RWPE2 (cell line): Measurements from ENCODE around the gene SDCCAG8.

Source experiments
- ATAC-seq: fragments of 200-7000 bp; cut with Tn5 transposase; 3 replicates; pipeline ENCODE4 v1.9.1; 2021; ENCODE audit warnings: low read depth
- DNase-seq: peaks from one replicate; pipeline ENCODE4 v3.0.0-alpha.2; 2020; ENCODE audit warnings: low spot score
- H3K27ac ChIP-seq: fragments of 450-650 bp; 2 replicates; pipeline ENCODE4 v1.5.1; 2017; ENCODE audit warnings: mild to moderate bottlenecking; ENCODE audit not compliant: poor library complexity, severe bottlenecking
- H3K27me3 ChIP-seq: fragments of 250-450 bp; sonication (Bioruptor Pico); 2 replicates; pipeline ENCODE4 v1.5.1; 2021; ENCODE audit warnings: mild to moderate bottlenecking, moderate library complexity; ENCODE audit not compliant: insufficient read depth, poor library complexity, severe bottlenecking
- H3K36me3 ChIP-seq: fragments of 250-450 bp; sonication (Bioruptor Pico); 2 replicates; pipeline ENCODE4 v1.5.1; 2020; ENCODE audit warnings: low read depth, mild to moderate bottlenecking, moderate library complexity
- H3K4me1 ChIP-seq: fragments of 250-450 bp; sonication (Bioruptor Pico); 2 replicates; pipeline ENCODE4 v1.5.1; 2021; ENCODE audit warnings: mild to moderate bottlenecking, moderate library complexity; ENCODE audit not compliant: insufficient read depth, poor library complexity, severe bottlenecking
- H3K4me3 ChIP-seq: fragments of 250-450 bp; sonication (Bioruptor Pico); 2 replicates; pipeline ENCODE4 v1.5.1; 2021; ENCODE audit warnings: mild to moderate bottlenecking, moderate library complexity; ENCODE audit not compliant: severe bottlenecking
- H3K9me3 ChIP-seq: fragments of 250-450 bp; sonication (Bioruptor Pico); 2 replicates; pipeline ENCODE4 v1.5.1; 2021; ENCODE audit warnings: mild to moderate bottlenecking, moderate library complexity; ENCODE audit not compliant: severe bottlenecking
- CTCF ChIP-seq: fragments of 450-650 bp; IDR thresholded peaks from one replicate; pipeline ENCODE4 v1.5.1; 2017; ENCODE audit warnings: mild to moderate bottlenecking, moderate library complexity; ENCODE audit not compliant: poor library complexity, severe bottlenecking

SDCCAG8 gene

GRCh38 chr1:243312952-243313634 is 57.3 kb downstream of the SDCCAG8 start:
- ATAC-seq (no peak), DNase-seq (no peak)
- TF ChIP-seq CTCF = no peak
- Histone ChIP-seq H3K9me3 (no peaks in the 10 kb centered on the region), H3K36me3 (peaks cover 36% of the 10 kb centered on the region), H3K27ac (no peak overlapping the region), H3K27me3 (no peaks in the 10 kb centered on the region), H3K4me1 (no peaks in the 10 kb centered on the region), H3K4me3 (no peak overlapping the region)

GRCh38 chr1:243313635-243314536 is 58.0 kb downstream of the SDCCAG8 start:
- H3K27me3 ChIP-seq = no peaks in the 10 kb centered on the region
- H3K27ac ChIP-seq = no peak overlapping the region
- DNase-seq (no peak), ATAC-seq (no peak)
- no peak for TF ChIP-seq CTCF
- H3K4me3 ChIP-seq = no peak overlapping the region
- no peaks in the 10 kb centered on the region for H3K4me1 ChIP-seq
- peaks cover 39% of the 10 kb centered on the region for H3K36me3 ChIP-seq
- H3K9me3 ChIP-seq = no peaks in the 10 kb centered on the region

- DNase-seq = no peak
- H3K9me3 ChIP-seq = no peaks in the 10 kb centered on the region
- no peak for ATAC-seq
- TF ChIP-seq CTCF = no peak
- no peak overlapping the region for H3K4me3 ChIP-seq
- peaks cover 28% of the 10 kb centered on the region for H3K36me3 ChIP-seq
- no peaks in the 10 kb centered on the region for H3K4me1 ChIP-seq
- H3K27ac ChIP-seq = no peak overlapping the region
- no peaks in the 10 kb centered on the region for H3K27me3 ChIP-seq
Observed at GRCh38 chr1:243315455-243315854, 59.6 kb downstream of the SDCCAG8 start.

GRCh38 chr1:243315893-243316292 is 60.1 kb downstream of the SDCCAG8 start:
- Histone ChIP-seq H3K36me3 (peaks cover 24% of the 10 kb centered on the region), H3K4me1 (no peaks in the 10 kb centered on the region), H3K27me3 (no peaks in the 10 kb centered on the region), H3K27ac (no peak overlapping the region), H3K9me3 (no peaks in the 10 kb centered on the region), H3K4me3 (no peak overlapping the region)
- ATAC-seq = no peak
- no peak for TF ChIP-seq CTCF
- no peak for DNase-seq
